Measurements from ENCODE around the gene PKN3. TPM values are rescaled to one million over a fixed set of nuclear protein-coding genes. Genes with fewer than 3 reads are reported as not detected.

Gene PKN3
- total and polyA plus RNA-seq, 9 of the 15 experiments (the other 6 are each of a cell fraction or from before 2014, with no cell fraction given) = 0.82 to 49.2 (median 19.7) TPM

- TF ChIP-seq SFPQ (IDR thresholded peaks at IDR 0.05; ENCODE audit: low read depth, low read length) = no peak
- TF ChIP-seq RBFOX2 (IDR thresholded peaks at IDR 0.05; ENCODE audit: low read depth, low read length) = peak; percentile 77
- no peak for TF ChIP-seq FOXJ3 (CRISPR knock-in tag; IDR thresholded peaks at IDR 0.05)
- no peak for TF ChIP-seq SRF (CRISPR knock-in tag; IDR thresholded peaks at IDR 0.05)
- no peak for TF ChIP-seq U2AF1 (optimal IDR thresholded peaks at IDR 0.05; ENCODE audit: low read depth, low read length)
- no peak for TF ChIP-seq CBX5 (IDR thresholded peaks at IDR 0.05; ENCODE audit: borderline replicate concordance, low read depth)
- TF ChIP-seq ZNF584 (CRISPR knock-in tag; IDR thresholded peaks at IDR 0.05; ENCODE audit: low read depth) = peak; percentile 91; the same call in 1 of the 2 replicates
- TF ChIP-seq ARID4B (CRISPR knock-in tag; IDR thresholded peaks at IDR 0.05) = peak; percentile 52; the same call in 1 of the 2 replicates
- TF ChIP-seq ZHX1 (conservative IDR thresholded peaks at IDR 0.05; ENCODE audit: low read length) = no peak
- TF ChIP-seq HMG20A (CRISPR knock-in tag; conservative IDR thresholded peaks at IDR 0.05) = no peak
- no peak for TF ChIP-seq TSC22D4 (tag; IDR thresholded peaks at IDR 0.05)
- TF ChIP-seq CEBPB (tag; IDR thresholded peaks at IDR 0.05) = peak; percentile 88
- peak; percentile 79 for TF ChIP-seq POLR2A (conservative IDR thresholded peaks at IDR 0.05)
- TF ChIP-seq PYGO2 (tag; IDR thresholded peaks at IDR 0.05) = no peak; the same call in 1 of the 2 replicates
- no peak for TF ChIP-seq NCOR1 (IDR thresholded peaks at IDR 0.05)
- no peak for TF ChIP-seq ARNT (IDR thresholded peaks at IDR 0.05)
- 0 out of 2 replicates have a peak, but pooled peaks have one; percentile 44 for TF ChIP-seq ZNF282 (CRISPR knock-in tag; IDR thresholded peaks at IDR 0.05)
Measured at GRCh38 chr9:128688501-128689292, 13.6 kb upstream of the PKN3 start, which contains the start of gene SET (continued).

All from K562 (cell line).